ENCODE results near the gene CHCHD4.

- TF ChIP-seq CTCF (conservative IDR thresholded peaks at IDR 0.05 in 1 of 2, IDR thresholded peaks at IDR 0.05 in 1 of 2; ENCODE audit: extremely low read depth in 1 of 2, insufficient read depth in 1 of 2, low read depth in 1 of 2, low read length in 2 of 2) (peak in 1 of 2 donors; percentile 20), EZH2 (IDR thresholded peaks at IDR 0.05; ENCODE audit: borderline replicate concordance, low read length) (no peak)
These were observed 45.2 kb upstream of the CHCHD4 start for GRCh38 chr3:14169871-14170270.

All from mammary epithelial cell (primary cell).